ENCODE results near the gene RIPOR1. TPM values are rescaled to one million over a fixed set of nuclear protein-coding genes. Genes with fewer than 3 reads are reported as not detected.

The RIPOR1 gene, protein sequence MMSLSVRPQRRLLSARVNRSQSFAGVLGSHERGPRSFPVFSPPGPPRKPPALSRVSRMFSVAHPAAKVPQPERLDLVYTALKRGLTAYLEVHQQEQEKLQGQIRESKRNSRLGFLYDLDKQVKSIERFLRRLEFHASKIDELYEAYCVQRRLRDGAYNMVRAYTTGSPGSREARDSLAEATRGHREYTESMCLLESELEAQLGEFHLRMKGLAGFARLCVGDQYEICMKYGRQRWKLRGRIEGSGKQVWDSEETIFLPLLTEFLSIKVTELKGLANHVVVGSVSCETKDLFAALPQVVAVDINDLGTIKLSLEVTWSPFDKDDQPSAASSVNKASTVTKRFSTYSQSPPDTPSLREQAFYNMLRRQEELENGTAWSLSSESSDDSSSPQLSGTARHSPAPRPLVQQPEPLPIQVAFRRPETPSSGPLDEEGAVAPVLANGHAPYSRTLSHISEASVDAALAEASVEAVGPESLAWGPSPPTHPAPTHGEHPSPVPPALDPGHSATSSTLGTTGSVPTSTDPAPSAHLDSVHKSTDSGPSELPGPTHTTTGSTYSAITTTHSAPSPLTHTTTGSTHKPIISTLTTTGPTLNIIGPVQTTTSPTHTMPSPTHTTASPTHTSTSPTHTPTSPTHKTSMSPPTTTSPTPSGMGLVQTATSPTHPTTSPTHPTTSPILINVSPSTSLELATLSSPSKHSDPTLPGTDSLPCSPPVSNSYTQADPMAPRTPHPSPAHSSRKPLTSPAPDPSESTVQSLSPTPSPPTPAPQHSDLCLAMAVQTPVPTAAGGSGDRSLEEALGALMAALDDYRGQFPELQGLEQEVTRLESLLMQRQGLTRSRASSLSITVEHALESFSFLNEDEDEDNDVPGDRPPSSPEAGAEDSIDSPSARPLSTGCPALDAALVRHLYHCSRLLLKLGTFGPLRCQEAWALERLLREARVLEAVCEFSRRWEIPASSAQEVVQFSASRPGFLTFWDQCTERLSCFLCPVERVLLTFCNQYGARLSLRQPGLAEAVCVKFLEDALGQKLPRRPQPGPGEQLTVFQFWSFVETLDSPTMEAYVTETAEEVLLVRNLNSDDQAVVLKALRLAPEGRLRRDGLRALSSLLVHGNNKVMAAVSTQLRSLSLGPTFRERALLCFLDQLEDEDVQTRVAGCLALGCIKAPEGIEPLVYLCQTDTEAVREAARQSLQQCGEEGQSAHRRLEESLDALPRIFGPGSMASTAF
- polyA plus RNA-seq (2013): 27.2 TPM

DNA sequence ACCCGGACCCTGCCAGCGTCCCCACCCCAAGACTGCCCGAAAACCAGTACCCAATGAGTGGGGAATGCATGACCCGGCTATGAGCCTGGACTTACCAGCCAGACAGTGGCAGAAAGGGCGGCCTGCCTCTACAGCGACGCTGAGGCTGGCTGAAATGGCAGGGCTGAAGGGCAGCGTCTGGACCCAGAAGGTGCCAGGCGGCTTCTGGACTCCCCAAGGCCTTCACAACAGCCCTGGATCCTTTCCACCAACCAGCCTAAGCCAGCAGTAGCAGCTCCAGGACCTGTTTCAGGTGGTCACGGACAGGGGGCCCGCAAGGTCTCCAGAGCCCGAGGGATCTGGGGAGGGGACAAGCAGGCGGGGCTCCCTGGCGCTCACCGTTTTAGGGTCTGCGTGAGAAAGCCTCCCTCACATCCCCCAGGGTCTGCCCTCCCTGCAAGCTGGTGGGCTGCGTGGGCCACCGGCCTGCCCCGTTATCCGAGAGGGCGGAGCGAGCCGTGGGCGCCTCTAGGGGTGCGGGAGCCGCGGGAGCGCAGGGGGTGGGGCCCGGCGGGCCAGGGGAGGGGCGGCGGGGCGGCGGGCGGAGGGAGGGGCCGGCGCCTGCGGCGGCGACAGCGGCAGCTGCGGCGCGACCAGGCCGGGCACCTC, at the start of gene RIPOR1:
Gene RIPOR1, plus strand, starts transcription at position 608 of the 648 bp plus-strand sequence. CDS start 9,618 bp downstream, outside the sequence.
- H3K4me1 ChIP-seq (ENCODE audit: control extremely low read depth in 1 of 4, control insufficient read depth in 4 of 4, insufficient read depth in 4 of 4, low read length in 3 of 4): peaks cover 10 to 56% (median 50%) of the 10 kb centered on the region in 4 experiments
- peak within 1 kb of the TSS in 1 of 2 experiments; percentile 62 for H3K27ac ChIP-seq (ENCODE audit: insufficient read depth in 1 of 2, low read depth in 1 of 2, low read length in 2 of 2, poor library complexity in 1 of 2, severe bottlenecking in 2 of 2)
- no peaks in the 10 kb centered on the region for H3K36me3 ChIP-seq (ENCODE audit: control insufficient read depth in 4 of 4, insufficient read depth in 4 of 4, low read length in 3 of 4)
- 44% methylated on average over 21 of the region's 45 CpGs for WGBS (ENCODE audit: insufficient coverage)
- peak in 2 of 3 donors; percentile 53 to 60 for DNase-seq
- H3K27me3 ChIP-seq (replicated peaks in 2 of 5; ENCODE audit: control insufficient read depth in 4 of 5, insufficient read depth in 5 of 5, low read length in 4 of 5): no peaks in the 10 kb centered on the region
- POLR2A ChIA-PET: interaction anchor here (0.6 to 1.7 kb wide), 3 partner anchors 7 to 40 kb away, joined by 3 to 4 read pairs (median 4); no protein-coding TSS in a partner anchor
- H3K4me3 ChIP-seq (ENCODE audit: control insufficient read depth in 1 of 7, extremely low read depth in 1 of 7, insufficient read depth in 4 of 7, low read depth in 2 of 7, low read length in 6 of 7): peak within 1 kb of the TSS; percentile 30 to 79 (median 71)
- CTCF ChIA-PET: interaction anchor here (0.8 to 6.0 kb wide), 5 partner anchors 7 to 165 kb away, joined by 3 to 60 read pairs (median 3); no protein-coding TSS in a partner anchor
- H3K9me3 ChIP-seq (ENCODE audit: control extremely low read depth in 1 of 5, control insufficient read depth in 4 of 5, insufficient read depth in 2 of 5, low read depth in 1 of 5, low read length in 4 of 5): no peaks in the 10 kb centered on the region

GRCh38 chr16:67480833-67481560, 47.6 kb upstream of the RIPOR1 start, which contains the start of gene ATP6V0D1:
TSS of gene ATP6V0D1 (minus strand) at chr16:67481157. CDS start at chr16:67481086, 71 bp downstream.
- whole genome bisulfite sequencing (ENCODE audit: insufficient coverage): under 1% methylated on average over 53 of the region's 57 CpGs
- DNase-seq: peak; percentile 98 to 99 (median 99)
- Histone ChIP-seq H3K4me3 (ENCODE audit: control insufficient read depth in 1 of 7, extremely low read depth in 1 of 7, insufficient read depth in 4 of 7, low read depth in 2 of 7, low read length in 6 of 7) (peak within 1 kb of the TSS; percentile 74 to 99 (median 89)), H3K36me3 (ENCODE audit: control insufficient read depth in 4 of 4, insufficient read depth in 4 of 4, low read length in 3 of 4) (peaks cover 0 to 10% (median 7%) of the 10 kb centered on the region in 4 experiments), H3K4me1 (ENCODE audit: control extremely low read depth in 1 of 4, control insufficient read depth in 4 of 4, insufficient read depth in 4 of 4, low read length in 3 of 4) (peaks cover 5 to 38% (median 31%) of the 10 kb centered on the region in 4 experiments), H3K27ac (ENCODE audit: insufficient read depth in 1 of 2, low read depth in 1 of 2, low read length in 2 of 2, poor library complexity in 1 of 2, severe bottlenecking in 2 of 2) (peak within 1 kb of the TSS; percentile 94 to 98), H3K27me3 (replicated peaks in 2 of 5; ENCODE audit: control insufficient read depth in 4 of 5, insufficient read depth in 5 of 5, low read length in 4 of 5) (no peaks in the 10 kb centered on the region), H3K9me3 (ENCODE audit: control extremely low read depth in 1 of 5, control insufficient read depth in 4 of 5, insufficient read depth in 2 of 5, low read depth in 1 of 5, low read length in 4 of 5) (no peaks in the 10 kb centered on the region)
- ChIA-PET CTCF (interaction anchor here (0.5 to 4.1 kb wide), 24 partner anchors 11 to 237 kb away, joined by 3 to 31 read pairs (median 4); partner anchors contain the start of genes CARMIL2 and CTCF), POLR2A (interaction anchor here (0.6 to 0.7 kb wide), 2 partner anchors 40 to 433 kb away, joined by 3 read pairs; no protein-coding TSS in a partner anchor)

DNA sequence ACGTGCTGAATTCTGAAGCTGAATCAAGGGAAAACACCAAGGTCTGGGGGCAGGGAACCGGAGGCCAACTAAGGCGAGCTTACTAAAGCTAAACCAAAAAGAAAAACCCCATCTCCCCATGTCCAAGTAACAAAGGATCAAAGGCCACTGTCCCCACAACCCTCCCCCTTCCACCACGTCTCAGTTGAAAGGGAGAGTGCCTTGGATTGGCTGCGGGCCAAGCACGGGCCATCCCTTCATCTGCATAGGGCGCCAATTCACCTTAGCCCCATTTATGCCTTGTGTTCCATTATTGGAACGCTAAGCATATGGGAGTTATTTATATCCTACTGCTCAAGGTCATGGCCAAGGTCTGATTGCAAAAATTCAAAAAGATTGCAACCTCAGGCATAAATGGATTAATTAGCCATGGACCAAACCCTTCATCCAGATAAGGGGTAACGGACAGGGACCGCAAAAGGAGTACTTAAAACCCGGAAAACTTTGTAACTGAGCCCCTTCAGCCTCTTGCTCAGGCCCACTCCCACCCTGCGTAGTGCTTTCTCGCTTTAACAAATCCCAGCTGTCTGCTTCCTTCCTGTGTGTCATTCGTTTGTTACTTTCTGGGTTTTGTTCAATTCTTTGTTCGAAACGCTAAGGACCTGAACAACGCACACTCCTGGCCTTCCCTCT, 46.9 kb upstream of the RIPOR1 start:
- DNase-seq: peak in 2 of 3 donors; percentile 27 to 47
- POLR2A ChIA-PET: interaction anchor here (0.7 kb wide), 1 partner anchor 39 kb away, joined by 3 read pairs; no protein-coding TSS in a partner anchor
- Histone ChIP-seq H3K4me1 (ENCODE audit: control extremely low read depth in 1 of 4, control insufficient read depth in 4 of 4, insufficient read depth in 4 of 4, low read length in 3 of 4) (peaks cover 5 to 44% (median 34%) of the 10 kb centered on the region in 4 experiments), H3K27ac (ENCODE audit: insufficient read depth in 1 of 2, low read depth in 1 of 2, low read length in 2 of 2, poor library complexity in 1 of 2, severe bottlenecking in 2 of 2) (peak overlapping the region; percentile 46 to 98), H3K9me3 (ENCODE audit: control extremely low read depth in 1 of 5, control insufficient read depth in 4 of 5, insufficient read depth in 2 of 5, low read depth in 1 of 5, low read length in 4 of 5) (no peaks in the 10 kb centered on the region), H3K36me3 (ENCODE audit: control insufficient read depth in 4 of 4, insufficient read depth in 4 of 4, low read length in 3 of 4) (peaks cover 0 to 14% (median 6%) of the 10 kb centered on the region in 4 experiments), H3K27me3 (replicated peaks in 2 of 5; ENCODE audit: control insufficient read depth in 4 of 5, insufficient read depth in 5 of 5, low read length in 4 of 5) (no peaks in the 10 kb centered on the region), H3K4me3 (ENCODE audit: control insufficient read depth in 1 of 7, extremely low read depth in 1 of 7, insufficient read depth in 4 of 7, low read depth in 2 of 7, low read length in 6 of 7) (peak overlapping the region; percentile 54 to 99 (median 89))
- CTCF ChIA-PET: interaction anchor here (0.9 to 4.1 kb wide), 22 partner anchors 11 to 238 kb away, joined by 3 to 31 read pairs (median 4); partner anchors contain the start of gene CARMIL2
- WGBS (ENCODE audit: insufficient coverage): 11% methylated on average over 15 of the region's 17 CpGs

DNA sequence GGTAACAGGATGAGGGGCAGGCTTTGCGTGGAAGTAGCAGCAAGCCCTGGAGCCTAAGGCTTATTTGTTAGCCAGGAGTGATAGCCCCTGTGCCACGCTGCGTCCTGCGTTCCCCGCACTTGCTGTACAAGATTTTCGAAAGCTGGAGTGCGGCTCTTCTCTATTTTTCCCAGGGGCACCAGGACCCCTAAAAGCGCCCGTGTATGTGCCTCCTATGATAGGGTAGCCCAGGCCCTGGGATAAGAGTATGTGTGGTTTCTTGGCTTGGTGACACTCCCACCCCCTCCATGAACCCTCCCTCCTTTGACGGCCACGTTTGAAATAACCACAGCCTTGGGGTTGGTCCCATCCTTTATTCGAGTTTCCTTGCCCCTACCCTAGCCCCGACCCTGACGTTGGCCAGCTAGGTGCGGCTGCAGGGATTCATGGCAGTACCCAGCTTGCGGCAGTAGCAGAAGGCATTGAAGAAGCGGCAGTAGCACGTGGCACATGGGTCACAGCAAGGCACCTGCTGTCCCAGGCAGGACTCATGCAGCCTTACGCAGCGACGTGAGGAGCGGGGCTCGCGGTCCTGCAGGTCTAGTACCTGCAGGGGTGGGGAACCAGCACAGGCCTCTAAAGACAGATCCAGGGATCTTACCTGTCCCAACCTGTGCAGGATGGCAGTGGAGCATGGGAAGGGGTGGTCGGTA, 46.2 kb upstream of the RIPOR1 start:
- ChIA-PET POLR2A (no interaction called here), CTCF (interaction anchor here (1.2 to 4.9 kb wide), 9 partner anchors 10 to 185 kb away, joined by 3 to 35 read pairs (median 5); no protein-coding TSS in a partner anchor)
- peaks cover 0 to 14% (median 6%) of the 10 kb centered on the region in 4 experiments for H3K36me3 ChIP-seq (ENCODE audit: control insufficient read depth in 4 of 4, insufficient read depth in 4 of 4, low read length in 3 of 4)
- H3K4me3 ChIP-seq (ENCODE audit: control insufficient read depth in 1 of 7, extremely low read depth in 1 of 7, insufficient read depth in 4 of 7, low read depth in 2 of 7, low read length in 6 of 7): peak overlapping the region in 6 of 7 experiments; percentile 74 to 99 (median 90)
- H3K9me3 ChIP-seq (ENCODE audit: control extremely low read depth in 1 of 5, control insufficient read depth in 4 of 5, insufficient read depth in 2 of 5, low read depth in 1 of 5, low read length in 4 of 5): no peaks in the 10 kb centered on the region
- no peaks in the 10 kb centered on the region for H3K27me3 ChIP-seq (replicated peaks in 2 of 5; ENCODE audit: control insufficient read depth in 4 of 5, insufficient read depth in 5 of 5, low read length in 4 of 5)
- peak overlapping the region; percentile 40 to 98 for H3K27ac ChIP-seq (ENCODE audit: insufficient read depth in 1 of 2, low read depth in 1 of 2, low read length in 2 of 2, poor library complexity in 1 of 2, severe bottlenecking in 2 of 2)
- 82% methylated on average over 23 of the region's 25 CpGs for WGBS (ENCODE audit: insufficient coverage)
- H3K4me1 ChIP-seq (ENCODE audit: control extremely low read depth in 1 of 4, control insufficient read depth in 4 of 4, insufficient read depth in 4 of 4, low read length in 3 of 4): peaks cover 5 to 46% (median 36%) of the 10 kb centered on the region in 4 experiments
- DNase-seq: no peak

- Histone ChIP-seq H3K27me3 (replicated peaks in 2 of 5; ENCODE audit: control insufficient read depth in 4 of 5, insufficient read depth in 5 of 5, low read length in 4 of 5) (no peaks in the 10 kb centered on the region), H3K9me3 (ENCODE audit: control extremely low read depth in 1 of 5, control insufficient read depth in 4 of 5, insufficient read depth in 2 of 5, low read depth in 1 of 5, low read length in 4 of 5) (no peaks in the 10 kb centered on the region), H3K36me3 (ENCODE audit: control insufficient read depth in 4 of 4, insufficient read depth in 4 of 4, low read length in 3 of 4) (peaks cover 0 to 14% (median 6%) of the 10 kb centered on the region in 4 experiments), H3K4me3 (ENCODE audit: control insufficient read depth in 1 of 7, extremely low read depth in 1 of 7, insufficient read depth in 4 of 7, low read depth in 2 of 7, low read length in 6 of 7) (peak within 1 kb of the TSS in 5 of 7 experiments; percentile 87 to 99 (median 92)), H3K4me1 (ENCODE audit: control extremely low read depth in 1 of 4, control insufficient read depth in 4 of 4, insufficient read depth in 4 of 4, low read length in 3 of 4) (peaks cover 5 to 52% (median 36%) of the 10 kb centered on the region in 4 experiments), H3K27ac (ENCODE audit: insufficient read depth in 1 of 2, low read depth in 1 of 2, low read length in 2 of 2, poor library complexity in 1 of 2, severe bottlenecking in 2 of 2) (peak within 1 kb of the TSS in 1 of 2 experiments; percentile 98)
- no peak for DNase-seq
- WGBS (ENCODE audit: insufficient coverage): 95% methylated on average over 6 of the region's 6 CpGs
- POLR2A ChIA-PET: no interaction called here
- CTCF ChIA-PET: interaction anchor here (0.9 to 4.9 kb wide), 5 partner anchors 8 to 185 kb away, joined by 3 to 35 read pairs (median 5); no protein-coding TSS in a partner anchor
These were observed 45.5 kb upstream of the RIPOR1 start, which contains the start of gene AGRP for GRCh38 chr16:67483150-67483549. TSS of gene AGRP (minus strand) at chr16:67483547. CDS start at chr16:67483398, 149 bp downstream.

All from common myeloid progenitor, CD34-positive (primary cell).